Measurements from ENCODE around the gene UTS2R. TPM values are rescaled to one million over a fixed set of nuclear protein-coding genes. Genes with fewer than 3 reads are reported as not detected.

The UTS2R gene
- total RNA-seq, 4 donors from 2014 or later, result not detected

- intact Hi-C loops (cut with DNase I; ENCODE audit: low total_unique reads), result no loop called here
- H3K27ac ChIP-seq, result no peak overlapping the region
Observed at GRCh38 chr17:82331345-82331939, 40.1 kb upstream of the UTS2R start.

GRCh38 chr17:82332669-82333278, 38.8 kb upstream of the UTS2R start:
- Histone ChIP-seq H3K9me3 (no peaks in the 10 kb centered on the region), H3K27me3 (no peaks in the 10 kb centered on the region), H3K4me3 (peak overlapping the region; percentile 51 to 54), H3K36me3 (no peaks in the 10 kb centered on the region), H3K27ac (peak overlapping the region in 1 of 2 donors; percentile 74), H3K4me1 (peaks cover 0 to 12% of the 10 kb centered on the region in 2 donors)
- DNase-seq, result peak in 1 of 2 donors; percentile 47
- intact Hi-C loops (cut with DNase I; ENCODE audit: low total_unique reads), result no loop called here
- TF ChIP-seq CTCF (IDR thresholded peaks at IDR 0.05) (no peak), POLR2A (IDR thresholded peaks at IDR 0.05) (no peak)

More at GRCh38 chr17:82331345-82331939, 40.1 kb upstream of the UTS2R start:
- Histone ChIP-seq H3K9me3 (no peaks in the 10 kb centered on the region), H3K4me1 (peaks cover 0 to 12% of the 10 kb centered on the region in 2 donors), H3K27me3 (no peaks in the 10 kb centered on the region), H3K4me3 (no peak overlapping the region), H3K36me3 (no peaks in the 10 kb centered on the region)
- no peak for DNase-seq
- TF ChIP-seq CTCF (IDR thresholded peaks at IDR 0.05) (no peak), POLR2A (IDR thresholded peaks at IDR 0.05) (no peak)

GRCh38 chr17:82333279-82334171, 38.0 kb upstream of the UTS2R start, which contains the start of gene SECTM1:
SECTM1 (minus strand) TSS chr17:82333766; CDS start chr17:82327240, 6,526 bp downstream.
- Histone ChIP-seq H3K4me1 (peaks cover 0 to 12% of the 10 kb centered on the region in 2 donors), H3K9me3 (no peaks in the 10 kb centered on the region), H3K27ac (peak within 1 kb of the TSS; percentile 69 to 74), H3K4me3 (peak within 1 kb of the TSS; percentile 51 to 54), H3K36me3 (no peaks in the 10 kb centered on the region), H3K27me3 (no peaks in the 10 kb centered on the region)
- intact Hi-C loops (cut with DNase I; ENCODE audit: low total_unique reads), result no loop called here
- TF ChIP-seq CTCF (IDR thresholded peaks at IDR 0.05), result no peak
- no peak for TF ChIP-seq POLR2A (IDR thresholded peaks at IDR 0.05)
- peak; percentile 68 to 72 for DNase-seq

GRCh38 chr17:82334204-82334621, 37.4 kb upstream of the UTS2R start:
- no peaks in the 10 kb centered on the region for H3K36me3 ChIP-seq
- intact Hi-C loops (cut with DNase I; ENCODE audit: low total_unique reads), result no loop called here
- H3K9me3 ChIP-seq, result no peaks in the 10 kb centered on the region
- peaks cover 0 to 12% of the 10 kb centered on the region in 2 donors for H3K4me1 ChIP-seq
- DNase-seq, result no peak
- H3K27ac ChIP-seq, result peak overlapping the region; percentile 69 to 74
- H3K4me3 ChIP-seq, result peak overlapping the region; percentile 51 to 54
- no peaks in the 10 kb centered on the region for H3K27me3 ChIP-seq
- TF ChIP-seq CTCF (IDR thresholded peaks at IDR 0.05), result no peak
- no peak for TF ChIP-seq POLR2A (IDR thresholded peaks at IDR 0.05)
